Right lobe of liver (tissue), 4 donors: ENCODE results near the gene ALDH1B1.

Experiments used
- CTCF ChIP-seq, 4 donors: fragments of 200-600 bp in 3 of 4; fragments of 450-650 bp in 1 of 4; IDR thresholded peaks; one replicate each; pipeline versions ENCODE4 v1.5.1 to v1.8.0; 2016 to 2022; ENCODE audit warnings: antibody characterized with exemption in 4 of 4, mild to moderate bottlenecking in 2 of 4
- POLR2A ChIP-seq: fragments of 450-650 bp; IDR thresholded peaks from one replicate; pipeline ENCODE4 v1.6.1; 2017; ENCODE audit warnings: antibody characterized with exemption, mild to moderate bottlenecking
- donor health status: DM: no; HTN: no; CAD: no.
- donor health status: DM: no; HTN: no; CAD: no.
- donor health status: DM: no; HTN: yes; CAD: no.

- TF ChIP-seq CTCF (IDR thresholded peaks at IDR 0.05) (no peak), POLR2A (no peak)
Measured at GRCh38 chr9:38390442-38390841, 2.1 kb upstream of the ALDH1B1 start.
